GM12878 (cell line): ENCODE measurements around the gene MGAT3. TPM values are rescaled to one million over a fixed set of nuclear protein-coding genes. Genes with fewer than 3 reads are reported as not detected.

Experiments
- ATAC-seq: fragments of 200-7000 bp; cut with Tn5 transposase; 3 replicates; pipeline ENCODE4 v1.9.1; 2020; ENCODE audit warnings: mild to moderate bottlenecking, moderate library complexity
- BruUV-seq: library from RNA; stranded (reverse); fragments of 400-500 nt; replicated peaks from 2 replicates; lab custom pipeline; 2021; lab: Mats Ljungman, UMichigan
- CTCF ChIA-PET: fragments of 300-600 bp; sonication (Branson Sonifier 250); formaldehyde crosslinking; extraction: SDS; loops from one replicate; lab custom pipeline; 2021; ENCODE audit warnings: inconsistent platforms; lab: Yijun Ruan, JAX
- POLR2A ChIA-PET: fragments of 350-600 bp; formaldehyde crosslinking; extraction: SDS; loops from one replicate; lab custom pipeline; 2021; ENCODE audit warnings: inconsistent platforms; lab: Charles Lee
- RAD21 ChIA-PET: fragments of 300-600 bp; sonication (Branson Sonifier 250); formaldehyde crosslinking; loops from one replicate; lab custom pipeline; 2023; ENCODE audit warnings: antibody characterized with exemption; ENCODE audit not compliant: unreplicated experiment; lab: Charles Lee
- SMC1A ChIA-PET: fragments of 300-600 bp; sonication (Branson Sonifier 250); formaldehyde crosslinking; loops from one replicate; lab custom pipeline; 2023; ENCODE audit not compliant: unreplicated experiment, uncharacterized antibody; lab: Charles Lee
- DNase-seq: peaks from one replicate; pipeline ENCODE4 v3.0.0-alpha.2; 2011; ENCODE audit warnings: low read depth, low spot score
- FAIRE-seq: peaks from 3 replicates; lab custom pipeline; 2011; peaks lifted over from hg19 to GRCh38; lab: Jason Lieb, UNC
- H2AFZ ChIP-seq: 2 replicates; pipeline ENCODE4 v1.6.0; 2011; ENCODE audit warnings: low read depth, low read length, control low read depth; ENCODE audit not compliant: control insufficient read depth
- H3K27ac ChIP-seq: 2 replicates; pipeline ENCODE4 v1.5.1; 2011; ENCODE audit warnings: control low read depth; ENCODE audit not compliant: control insufficient read depth, insufficient read depth
- H3K27me3 ChIP-seq, 2 experiments: replicated peaks in 1 of 2; 2 replicates each; pipeline versions ENCODE4 v1.6.0 to v1.6.1; 2011; ENCODE audit warnings: low read length in 1 of 2; ENCODE audit not compliant: control insufficient read depth in 2 of 2, insufficient read depth in 2 of 2
- H3K36me3 ChIP-seq, 2 experiments: 2 replicates each; pipeline ENCODE4 v1.5.1; 2011; ENCODE audit warnings: low read length in 1 of 2; ENCODE audit not compliant: control insufficient read depth in 2 of 2, insufficient read depth in 2 of 2
- H3K4me1 ChIP-seq: 2 replicates; pipeline ENCODE4 v1.6.1; 2011; ENCODE audit warnings: mild to moderate bottlenecking, low read length, moderate library complexity, mixed read lengths; ENCODE audit not compliant: control insufficient read depth, insufficient read depth
- H3K4me2 ChIP-seq: 2 replicates; pipeline ENCODE4 v1.6.0; 2011; ENCODE audit warnings: control low read depth; ENCODE audit not compliant: control insufficient read depth, insufficient read depth
- H3K4me3 ChIP-seq: fragments of 200-600 bp; sonication (generic); 2 replicates; pipeline ENCODE4 v1.5.1; 2016
- H3K79me2 ChIP-seq: 2 replicates; pipeline ENCODE4 v1.6.0; 2011; ENCODE audit warnings: low read length; ENCODE audit not compliant: control insufficient read depth, insufficient read depth
- H3K9ac ChIP-seq: 2 replicates; pipeline ENCODE4 v1.8.0; 2011; ENCODE audit warnings: low read length, control low read depth, mixed read lengths; ENCODE audit not compliant: control insufficient read depth, insufficient read depth
- H3K9me3 ChIP-seq: replicated peaks from 3 replicates; pipeline ENCODE4 v1.5.1; 2011; ENCODE audit warnings: mild to moderate bottlenecking, low read length; ENCODE audit not compliant: control insufficient read depth, insufficient read depth
- H4K20me1 ChIP-seq: 2 replicates; pipeline ENCODE4 v1.6.0; 2011; ENCODE audit not compliant: control insufficient read depth, insufficient read depth
- CREM ChIP-seq: IDR thresholded peaks from 2 replicates; pipeline ENCODE4 v1.6.1; 2014; ENCODE audit warnings: antibody characterized with exemption, low read depth
- FOXM1 ChIP-seq: IDR thresholded peaks from 2 replicates; pipeline ENCODE4 v1.6.1; 2012; ENCODE audit warnings: low read depth, mild to moderate bottlenecking, inconsistent platforms, low read length, moderate library complexity
- HCFC1 ChIP-seq: fragments of 150-350 bp; IDR thresholded peaks from 2 replicates; pipeline ENCODE4 v1.6.1; 2014; ENCODE audit warnings: low read length
- POLR2AphosphoS2 ChIP-seq: IDR thresholded peaks from 2 replicates; pipeline ENCODE4 v1.6.1; 2011; ENCODE audit warnings: low read depth, mild to moderate bottlenecking, low read length, improper control_type of control experiment, moderate library complexity
- RFX5 ChIP-seq: IDR thresholded peaks from 2 replicates; pipeline ENCODE4 v1.6.1; 2011; ENCODE audit warnings: low read depth, low read length, improper control_type of control experiment
- SUPT20H ChIP-seq: IDR thresholded peaks from 2 replicates; pipeline ENCODE4 v1.6.1; 2011; ENCODE audit warnings: low read depth, mild to moderate bottlenecking, low read length, moderate library complexity, borderline replicate concordance; ENCODE audit not compliant: control insufficient read depth
- TCF12 ChIP-seq: IDR thresholded peaks from 2 replicates; pipeline ENCODE4 v1.6.1; 2011; ENCODE audit warnings: low read depth, mild to moderate bottlenecking, low read length
- WGBS: methylation state at CpG from one replicate; pipeline ENCODE4 v1.1.6; 2016; ENCODE audit warnings: low lambda C conversion rate; ENCODE audit not compliant: insufficient replicate concordance, insufficient coverage; ENCODE audit errors: missing lambda C conversion rate; 5-methylcytosine and 5-hydroxymethylcytosine counted together
- in situ Hi-C: fragments of 300-500 bp; cut with MboI; formaldehyde crosslinking; loops from 9 replicates; pipeline ENCODE4 v1.14.3; 2018; ENCODE audit warnings: mixed read lengths
- intact Hi-C: fragments of 100-400 bp; cut with micrococcal nuclease; formaldehyde crosslinking; loops from one replicate; pipeline ENCODE4 v1.14.2; 2022; ENCODE audit not compliant: unreplicated experiment
- polyA plus RNA-seq, 11 experiments: library from polyadenylated mRNA; depleted of rRNA in 4 of 11; unstranded in 6 of 11; stranded (reverse) in 5 of 11; fragments of >200 nt; fragmentation: Nextera tagmentation in 4 of 11; fragmentation: Illumina TruSeq in 1 of 11; extraction: Ambion mirVana in 4 of 11; extraction: Trizol in 1 of 11; gene quantifications; 1 replicate in 1 of 11; 2 replicates in 10 of 11; pipeline versions ENCODE4 v1.2.1 to v1.2.3, GENCODE V29; 2011 to 2016; ENCODE audit warnings: inconsistent platforms in 2 of 11, missing spikeins in 2 of 11, low read depth in 1 of 11
- total RNA-seq, 4 experiments: library from RNA; depleted of rRNA in 3 of 4; stranded (reverse); fragments of >200 nt in 3 of 4; fragmentation: Illumina TruSeq in 1 of 4; extraction: Trizol in 1 of 4; gene quantifications; 2 replicates each; pipeline versions ENCODE4 v1.2.1 to v1.2.3, GENCODE V29; 2013 to 2021
- TF ChIP-seq, protein P1 (sequence below): fragments of 450-650 bp; IDR thresholded peaks from 2 replicates; pipeline ENCODE4 v1.6.1; 2016; ENCODE audit warnings: mild to moderate bottlenecking, moderate library complexity, borderline replicate concordance
- TF ChIP-seq, protein P2 (sequence below): IDR thresholded peaks from 2 replicates; pipeline ENCODE4 v1.6.1; 2012; ENCODE audit warnings: low read length, inconsistent platforms
- TF ChIP-seq, protein P3 (sequence below): fragments of 450-650 bp; IDR thresholded peaks from 2 replicates; pipeline ENCODE4 v1.6.1; 2017; ENCODE audit warnings: mild to moderate bottlenecking, moderate library complexity

The MGAT3 gene
- total and polyA plus RNA-seq, 10 of the 15 experiments (the other 5 are each of a cell fraction or from before 2014, with no cell fraction given), result 0.32 to 40.2 (median 11.9) TPM

GRCh38 chr22:39423976-39424375, 32.8 kb upstream of the MGAT3 start:
- ATAC-seq (no peak), FAIRE-seq (no peak), DNase-seq (no peak)
- ChIA-PET SMC1A (interaction anchor here (1.5 kb wide), 1 partner anchor 11 kb away, joined by 4 read pairs; no protein-coding TSS in a partner anchor), POLR2A (interaction anchor here (0.6 kb wide), 1 partner anchor 31 kb away, joined by 3 read pairs; no protein-coding TSS in a partner anchor), CTCF (no interaction called here), RAD21 (no interaction called here)
- Histone ChIP-seq H2AFZ (no peak overlapping the region), H3K27me3 (no peaks in the 10 kb centered on the region), H3K79me2 (no peaks in the 10 kb centered on the region), H3K9me3 (no peaks in the 10 kb centered on the region), H3K9ac (no peak overlapping the region), H4K20me1 (no peaks in the 10 kb centered on the region), H3K4me1 (no peaks in the 10 kb centered on the region), H3K4me3 (no peak overlapping the region), H3K36me3 (peaks cover 11 to 16% of the 10 kb centered on the region in 2 experiments; a peak in 3 of 4 replicates), H3K4me2 (no peak overlapping the region), H3K27ac (no peak overlapping the region)
- intact Hi-C loops (no loop called here), in situ Hi-C loops (no loop called here)
- TF ChIP-seq TCF12, result no peak
- TF ChIP-seq SUPT20H, result no peak
- TF ChIP-seq, protein P1, sequence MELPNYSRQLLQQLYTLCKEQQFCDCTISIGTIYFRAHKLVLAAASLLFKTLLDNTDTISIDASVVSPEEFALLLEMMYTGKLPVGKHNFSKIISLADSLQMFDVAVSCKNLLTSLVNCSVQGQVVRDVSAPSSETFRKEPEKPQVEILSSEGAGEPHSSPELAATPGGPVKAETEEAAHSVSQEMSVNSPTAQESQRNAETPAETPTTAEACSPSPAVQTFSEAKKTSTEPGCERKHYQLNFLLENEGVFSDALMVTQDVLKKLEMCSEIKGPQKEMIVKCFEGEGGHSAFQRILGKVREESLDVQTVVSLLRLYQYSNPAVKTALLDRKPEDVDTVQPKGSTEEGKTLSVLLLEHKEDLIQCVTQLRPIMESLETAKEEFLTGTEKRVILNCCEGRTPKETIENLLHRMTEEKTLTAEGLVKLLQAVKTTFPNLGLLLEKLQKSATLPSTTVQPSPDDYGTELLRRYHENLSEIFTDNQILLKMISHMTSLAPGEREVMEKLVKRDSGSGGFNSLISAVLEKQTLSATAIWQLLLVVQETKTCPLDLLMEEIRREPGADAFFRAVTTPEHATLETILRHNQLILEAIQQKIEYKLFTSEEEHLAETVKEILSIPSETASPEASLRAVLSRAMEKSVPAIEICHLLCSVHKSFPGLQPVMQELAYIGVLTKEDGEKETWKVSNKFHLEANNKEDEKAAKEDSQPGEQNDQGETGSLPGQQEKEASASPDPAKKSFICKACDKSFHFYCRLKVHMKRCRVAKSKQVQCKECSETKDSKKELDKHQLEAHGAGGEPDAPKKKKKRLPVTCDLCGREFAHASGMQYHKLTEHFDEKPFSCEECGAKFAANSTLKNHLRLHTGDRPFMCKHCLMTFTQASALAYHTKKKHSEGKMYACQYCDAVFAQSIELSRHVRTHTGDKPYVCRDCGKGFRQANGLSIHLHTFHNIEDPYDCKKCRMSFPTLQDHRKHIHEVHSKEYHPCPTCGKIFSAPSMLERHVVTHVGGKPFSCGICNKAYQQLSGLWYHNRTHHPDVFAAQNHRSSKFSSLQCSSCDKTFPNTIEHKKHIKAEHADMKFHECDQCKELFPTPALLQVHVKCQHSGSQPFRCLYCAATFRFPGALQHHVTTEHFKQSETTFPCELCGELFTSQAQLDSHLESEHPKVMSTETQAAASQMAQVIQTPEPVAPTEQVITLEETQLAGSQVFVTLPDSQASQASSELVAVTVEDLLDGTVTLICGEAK, result no peak
- TF ChIP-seq POLR2AphosphoS2, result no peak
- TF ChIP-seq FOXM1, result no peak
- TF ChIP-seq, protein P2, sequence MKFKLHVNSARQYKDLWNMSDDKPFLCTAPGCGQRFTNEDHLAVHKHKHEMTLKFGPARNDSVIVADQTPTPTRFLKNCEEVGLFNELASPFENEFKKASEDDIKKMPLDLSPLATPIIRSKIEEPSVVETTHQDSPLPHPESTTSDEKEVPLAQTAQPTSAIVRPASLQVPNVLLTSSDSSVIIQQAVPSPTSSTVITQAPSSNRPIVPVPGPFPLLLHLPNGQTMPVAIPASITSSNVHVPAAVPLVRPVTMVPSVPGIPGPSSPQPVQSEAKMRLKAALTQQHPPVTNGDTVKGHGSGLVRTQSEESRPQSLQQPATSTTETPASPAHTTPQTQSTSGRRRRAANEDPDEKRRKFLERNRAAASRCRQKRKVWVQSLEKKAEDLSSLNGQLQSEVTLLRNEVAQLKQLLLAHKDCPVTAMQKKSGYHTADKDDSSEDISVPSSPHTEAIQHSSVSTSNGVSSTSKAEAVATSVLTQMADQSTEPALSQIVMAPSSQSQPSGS, result no peak
- TF ChIP-seq, protein P3, sequence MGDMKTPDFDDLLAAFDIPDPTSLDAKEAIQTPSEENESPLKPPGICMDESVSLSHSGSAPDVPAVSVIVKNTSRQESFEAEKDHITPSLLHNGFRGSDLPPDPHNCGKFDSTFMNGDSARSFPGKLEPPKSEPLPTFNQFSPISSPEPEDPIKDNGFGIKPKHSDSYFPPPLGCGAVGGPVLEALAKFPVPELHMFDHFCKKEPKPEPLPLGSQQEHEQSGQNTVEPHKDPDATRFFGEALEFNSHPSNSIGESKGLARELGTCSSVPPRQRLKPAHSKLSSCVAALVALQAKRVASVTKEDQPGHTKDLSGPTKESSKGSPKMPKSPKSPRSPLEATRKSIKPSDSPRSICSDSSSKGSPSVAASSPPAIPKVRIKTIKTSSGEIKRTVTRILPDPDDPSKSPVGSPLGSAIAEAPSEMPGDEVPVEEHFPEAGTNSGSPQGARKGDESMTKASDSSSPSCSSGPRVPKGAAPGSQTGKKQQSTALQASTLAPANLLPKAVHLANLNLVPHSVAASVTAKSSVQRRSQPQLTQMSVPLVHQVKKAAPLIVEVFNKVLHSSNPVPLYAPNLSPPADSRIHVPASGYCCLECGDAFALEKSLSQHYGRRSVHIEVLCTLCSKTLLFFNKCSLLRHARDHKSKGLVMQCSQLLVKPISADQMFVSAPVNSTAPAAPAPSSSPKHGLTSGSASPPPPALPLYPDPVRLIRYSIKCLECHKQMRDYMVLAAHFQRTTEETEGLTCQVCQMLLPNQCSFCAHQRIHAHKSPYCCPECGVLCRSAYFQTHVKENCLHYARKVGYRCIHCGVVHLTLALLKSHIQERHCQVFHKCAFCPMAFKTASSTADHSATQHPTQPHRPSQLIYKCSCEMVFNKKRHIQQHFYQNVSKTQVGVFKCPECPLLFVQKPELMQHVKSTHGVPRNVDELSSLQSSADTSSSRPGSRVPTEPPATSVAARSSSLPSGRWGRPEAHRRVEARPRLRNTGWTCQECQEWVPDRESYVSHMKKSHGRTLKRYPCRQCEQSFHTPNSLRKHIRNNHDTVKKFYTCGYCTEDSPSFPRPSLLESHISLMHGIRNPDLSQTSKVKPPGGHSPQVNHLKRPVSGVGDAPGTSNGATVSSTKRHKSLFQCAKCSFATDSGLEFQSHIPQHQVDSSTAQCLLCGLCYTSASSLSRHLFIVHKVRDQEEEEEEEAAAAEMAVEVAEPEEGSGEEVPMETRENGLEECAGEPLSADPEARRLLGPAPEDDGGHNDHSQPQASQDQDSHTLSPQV, result no peak
- TF ChIP-seq RFX5, result no peak
- TF ChIP-seq CREM, result no peak
- TF ChIP-seq HCFC1, result no peak
- BruUV-seq, result no TSS peak
- 98% methylated on average over 3 of the region's 3 CpGs for WGBS
